Smooth muscle cell (in vitro differentiated cells): ENCODE measurements around the gene FGD5. TPM values are rescaled to one million over a fixed set of nuclear protein-coding genes. Genes with fewer than 3 reads are reported as not detected.

Experiments used
- DNase-seq: peaks from one replicate; lab custom pipeline; 2025; ENCODE audit not compliant: unreplicated experiment; lab: John Stamatoyannopoulos, UW
- H2AFZ ChIP-seq: fragments of 200-600 bp; sonication (generic); 2 replicates; pipeline ENCODE4 v1.6.0; 2016; ENCODE audit warnings: antibody characterized with exemption, low read depth, mild to moderate bottlenecking
- H3F3A ChIP-seq: fragments of 200-600 bp; sonication (generic); 2 replicates; pipeline ENCODE4 v1.6.0; 2017; ENCODE audit warnings: antibody characterized with exemption, low read depth
- H3K27ac ChIP-seq: fragments of 200-600 bp; sonication (generic); 2 replicates; pipeline ENCODE4 v1.5.1; 2016; ENCODE audit warnings: low read depth, mild to moderate bottlenecking
- H3K27me3 ChIP-seq: fragments of 200-600 bp; sonication (generic); 2 replicates; pipeline ENCODE4 v1.6.1; 2016; ENCODE audit warnings: low read depth, mild to moderate bottlenecking
- H3K36me3 ChIP-seq: fragments of 200-600 bp; sonication (generic); 2 replicates; pipeline ENCODE4 v1.5.1; 2016; ENCODE audit warnings: low read depth
- H3K4me1 ChIP-seq: fragments of 200-600 bp; sonication (generic); 2 replicates; pipeline ENCODE4 v1.5.1; 2016; ENCODE audit warnings: low read depth
- H3K4me2 ChIP-seq: fragments of 200-600 bp; sonication (generic); 2 replicates; pipeline ENCODE4 v1.6.0; 2016; ENCODE audit warnings: mild to moderate bottlenecking
- H3K4me3 ChIP-seq: fragments of 200-600 bp; sonication (generic); 2 replicates; pipeline ENCODE4 v1.5.1; 2016; ENCODE audit warnings: mild to moderate bottlenecking
- H3K79me2 ChIP-seq: fragments of 200-600 bp; sonication (generic); 2 replicates; pipeline ENCODE4 v1.6.0; 2016; ENCODE audit warnings: low read depth, mild to moderate bottlenecking
- H3K9ac ChIP-seq: fragments of 200-600 bp; sonication (generic); 2 replicates; pipeline ENCODE4 v1.6.0; 2016; ENCODE audit warnings: low read depth
- H3K9me3 ChIP-seq: fragments of 200-600 bp; sonication (generic); replicated peaks from 2 replicates; pipeline ENCODE4 v1.5.1; 2016; ENCODE audit warnings: low read depth
- H4K20me1 ChIP-seq: fragments of 200-600 bp; sonication (generic); 2 replicates; pipeline ENCODE4 v1.6.0; 2016; ENCODE audit warnings: low read depth
- CTCF ChIP-seq: fragments of 200-600 bp; sonication (generic); IDR thresholded peaks from 2 replicates; pipeline ENCODE4 v1.5.1; 2017; ENCODE audit warnings: borderline replicate concordance, mild to moderate bottlenecking, antibody characterized with exemption; ENCODE audit not compliant: insufficient read depth, poor library complexity, severe bottlenecking
- WGBS: methylation state at CpG from one replicate; pipeline ENCODE4 v1.1.7; 2016; ENCODE audit warnings: low lambda C conversion rate; 5-methylcytosine and 5-hydroxymethylcytosine counted together
- polyA plus RNA-seq: library from polyadenylated mRNA; unstranded; fragments of >200 nt; fragmentation: Nextera tagmentation; extraction: Ambion mirVana; gene quantifications from 2 replicates; pipeline ENCODE4 v1.2.1, GENCODE V29; 2016
- total RNA-seq: library from RNA; depleted of rRNA; stranded (reverse); fragments of >200 nt; gene quantifications from 2 replicates; pipeline ENCODE4 v1.2.3, GENCODE V29; 2014

Gene FGD5
- total and polyA plus RNA-seq, 2 experiments from 2014 or later, result 0.63 to 0.71 TPM

GRCh38 chr3:14957925-14958324 lies 139.2 kb downstream of the FGD5 start:
- WGBS, result 76% methylated on average over 1 of the region's 1 CpG
- H3K4me3 ChIP-seq, result no peak overlapping the region

GRCh38 chr3:14959359-14959943 lies 140.7 kb downstream of the FGD5 start:
- 86% methylated on average over 2 of the region's 2 CpGs for WGBS
- H3K9me3 ChIP-seq, result no peaks in the 10 kb centered on the region
- H3K4me1 ChIP-seq, result no peaks in the 10 kb centered on the region
- H3F3A ChIP-seq, result no peaks in the 10 kb centered on the region
- H3K4me2 ChIP-seq, result no peak overlapping the region
- H3K79me2 ChIP-seq, result peaks cover 96% of the 10 kb centered on the region
- H4K20me1 ChIP-seq, result peaks cover 73% of the 10 kb centered on the region
- H3K36me3 ChIP-seq, result peaks cover 5% of the 10 kb centered on the region
- no peak overlapping the region for H2AFZ ChIP-seq
- TF ChIP-seq CTCF, result no peak
- DNase-seq, result no peak
- H3K4me3 ChIP-seq, result no peak overlapping the region
- no peaks in the 10 kb centered on the region for H3K27me3 ChIP-seq
- H3K27ac ChIP-seq, result no peak overlapping the region
- H3K9ac ChIP-seq, result no peak overlapping the region

More at GRCh38 chr3:14957925-14958324, 139.2 kb downstream of the FGD5 start:
- Histone ChIP-seq H3F3A (no peaks in the 10 kb centered on the region), H3K27me3 (no peaks in the 10 kb centered on the region), H3K9me3 (no peaks in the 10 kb centered on the region), H3K36me3 (peaks cover 5% of the 10 kb centered on the region), H3K4me2 (no peak overlapping the region), H3K4me1 (no peaks in the 10 kb centered on the region), H3K27ac (no peak overlapping the region), H4K20me1 (peaks cover 77% of the 10 kb centered on the region), H3K79me2 (peaks cover 97% of the 10 kb centered on the region), H3K9ac (no peak overlapping the region), H2AFZ (no peak overlapping the region)
- no peak for DNase-seq
- no peak for TF ChIP-seq CTCF

GRCh38 chr3:14962762-14963161 lies 144.0 kb downstream of the FGD5 start:
- no peaks in the 10 kb centered on the region for H3K27me3 ChIP-seq
- no peak overlapping the region for H3K9ac ChIP-seq
- DNase-seq, result no peak
- 91% methylated on average over 5 of the region's 5 CpGs for WGBS
- peaks cover 85% of the 10 kb centered on the region for H3K79me2 ChIP-seq
- H4K20me1 ChIP-seq, result peaks cover 40% of the 10 kb centered on the region
- H3F3A ChIP-seq, result no peaks in the 10 kb centered on the region
- no peaks in the 10 kb centered on the region for H3K9me3 ChIP-seq
- H3K27ac ChIP-seq, result no peak overlapping the region
- no peak overlapping the region for H3K4me3 ChIP-seq
- H3K4me1 ChIP-seq, result no peaks in the 10 kb centered on the region
- no peak overlapping the region for H3K4me2 ChIP-seq
- no peak overlapping the region for H2AFZ ChIP-seq
- TF ChIP-seq CTCF, result no peak
- H3K36me3 ChIP-seq, result peaks cover 5% of the 10 kb centered on the region

GRCh38 chr3:14967285-14967684 lies 148.5 kb downstream of the FGD5 start:
- H3K36me3 ChIP-seq, result peaks cover 5% of the 10 kb centered on the region
- no peaks in the 10 kb centered on the region for H3K9me3 ChIP-seq
- H4K20me1 ChIP-seq, result peaks cover 23% of the 10 kb centered on the region
- peaks cover 63% of the 10 kb centered on the region for H3K79me2 ChIP-seq
- TF ChIP-seq CTCF, result no peak
- H3K27ac ChIP-seq, result no peak overlapping the region
- no peaks in the 10 kb centered on the region for H3K27me3 ChIP-seq
- H3K4me1 ChIP-seq, result no peaks in the 10 kb centered on the region
- no peak overlapping the region for H3K4me3 ChIP-seq
- H3F3A ChIP-seq, result no peaks in the 10 kb centered on the region
- 97% methylated on average over 1 of the region's 1 CpG for WGBS
- H3K9ac ChIP-seq, result no peak overlapping the region
- no peak for DNase-seq
- H2AFZ ChIP-seq, result no peak overlapping the region
- H3K4me2 ChIP-seq, result no peak overlapping the region
